CD4-positive, alpha-beta T cell (primary cell): Measurements from ENCODE around the gene DEPDC4. TPM values are rescaled to one million over a fixed set of nuclear protein-coding genes. Genes with fewer than 3 reads are reported as not detected.
"Not testable (repeated sequence)": the region's sequence is repeated elsewhere in the genome, so short reads cannot be mapped to it uniquely, and the experiment has no call there.

Experiments
- ATAC-seq: fragments of 200-7000 bp; cut with Tn5 transposase; one replicate; pipeline ENCODE4 v1.10.0; 2022; ENCODE audit warnings: mild to moderate bottlenecking; ENCODE audit not compliant: poor library complexity
- CTCF ChIA-PET: fragments of 350-600 bp; sonication (Branson Sonifier 250); formaldehyde crosslinking; loops from one replicate; lab custom pipeline; 2021; ENCODE audit warnings: antibody characterized with exemption, inconsistent platforms; lab: Charles Lee
- POLR2A ChIA-PET: fragments of 350-600 bp; sonication (Branson Sonifier 250); formaldehyde crosslinking; loops from one replicate; lab custom pipeline; 2021; ENCODE audit warnings: antibody characterized with exemption, inconsistent platforms; lab: Charles Lee
- DNase-seq, 14 experiments: peaks; one replicate each; pipeline ENCODE4 v3.0.0-alpha.2; 2013 to 2020; ENCODE audit warnings: mixed read lengths in 2 of 14
- H3K27ac ChIP-seq, 2 donors: one replicate each; pipeline versions ENCODE4 v1.5.1 to v1.7.0; 2013; ENCODE audit warnings: low read length in 2 of 2, low read depth in 1 of 2, mild to moderate bottlenecking in 1 of 2
- H3K27me3 ChIP-seq, 2 experiments: 1 replicate in 1 of 2; 2 replicates in 1 of 2; pipeline versions ENCODE4 v1.6.1 to v1.7.0; 2013; ENCODE audit warnings: low read length in 2 of 2, control low read depth in 1 of 2, mild to moderate bottlenecking in 1 of 2, moderate library complexity in 1 of 2; ENCODE audit not compliant: insufficient read depth in 2 of 2, control insufficient read depth in 1 of 2
- H3K36me3 ChIP-seq: one replicate; pipeline ENCODE4 v1.6.1; 2013; ENCODE audit warnings: low read length, control low read depth; ENCODE audit not compliant: insufficient read depth
- H3K4me1 ChIP-seq: one replicate; pipeline ENCODE4 v1.6.1; 2013; ENCODE audit warnings: low read length, control low read depth; ENCODE audit not compliant: insufficient read depth
- H3K4me3 ChIP-seq: one replicate; pipeline ENCODE4 v1.5.1; 2013; ENCODE audit warnings: mild to moderate bottlenecking, low read length, moderate library complexity
- H3K9me3 ChIP-seq, 2 experiments: 1 replicate in 1 of 2; 2 replicates in 1 of 2; pipeline versions ENCODE4 v1.6.1 to v1.7.0; 2013; ENCODE audit warnings: low read length in 2 of 2, mild to moderate bottlenecking in 2 of 2, control low read depth in 1 of 2, moderate library complexity in 1 of 2; ENCODE audit not compliant: control insufficient read depth in 1 of 2, insufficient read depth in 1 of 2
- H3K27ac Mint-ChIP-seq: one replicate; pipeline ENCODE4 v1.8.0; 2020; ENCODE audit warnings: mixed read lengths
- H3K27me3 Mint-ChIP-seq: one replicate; pipeline ENCODE4 v1.8.0; 2021; ENCODE audit warnings: mixed read lengths
- H3K36me3 Mint-ChIP-seq: one replicate; pipeline ENCODE4 v1.8.0; 2021; ENCODE audit warnings: low read depth, mixed read lengths
- H3K4me1 Mint-ChIP-seq: one replicate; pipeline ENCODE4 v1.8.0; 2021; ENCODE audit warnings: low read depth, mixed read lengths
- H3K4me3 Mint-ChIP-seq: one replicate; pipeline ENCODE4 v1.8.0; 2020; ENCODE audit warnings: mild to moderate bottlenecking, mixed read lengths
- H3K9me3 Mint-ChIP-seq: one replicate; pipeline ENCODE4 v1.8.0; 2020; ENCODE audit warnings: mixed read lengths
- CTCF ChIP-seq: fragments of 200-600 bp; IDR thresholded peaks from one replicate; pipeline ENCODE4 v1.8.0; 2022; ENCODE audit warnings: antibody characterized with exemption, mild to moderate bottlenecking
- intact Hi-C, 2 experiments: fragments of 100-400 bp; cut with DNase I in 1 of 2; cut with micrococcal nuclease in 1 of 2; formaldehyde crosslinking; loops; one replicate each; pipeline versions ENCODE4 v1.15.1 to v1.9.0; 2023 to 2025; cut with DNase I, micrococcal nuclease
- polyA plus RNA-seq, 2 donors: library from polyadenylated mRNA; unstranded; fragments of 120-200 nt; gene quantifications; one replicate each; pipeline ENCODE4 v1.2.1, GENCODE V29; 2013
- total RNA-seq, 174 experiments: library from RNA in 2 of 174; stranded (reverse) in 2 of 174; gene quantifications; one replicate each; pipeline ENCODE4 v1.2.3 and lab custom pipeline; 2021 to 2026

DEPDC4 gene
- total RNA-seq (under 1 TPM; 0.27 to 0.50 TPM), total RNA-seq (lab: John Stamatoyannopoulos, UW) (0 to 2.4 (median 0.50) reads per million in 172 experiments)
- polyA plus RNA-seq (2013, experiment 1 of 2): 0.35 TPM
- polyA plus RNA-seq (2013, experiment 2 of 2): 0.37 TPM

DNA sequence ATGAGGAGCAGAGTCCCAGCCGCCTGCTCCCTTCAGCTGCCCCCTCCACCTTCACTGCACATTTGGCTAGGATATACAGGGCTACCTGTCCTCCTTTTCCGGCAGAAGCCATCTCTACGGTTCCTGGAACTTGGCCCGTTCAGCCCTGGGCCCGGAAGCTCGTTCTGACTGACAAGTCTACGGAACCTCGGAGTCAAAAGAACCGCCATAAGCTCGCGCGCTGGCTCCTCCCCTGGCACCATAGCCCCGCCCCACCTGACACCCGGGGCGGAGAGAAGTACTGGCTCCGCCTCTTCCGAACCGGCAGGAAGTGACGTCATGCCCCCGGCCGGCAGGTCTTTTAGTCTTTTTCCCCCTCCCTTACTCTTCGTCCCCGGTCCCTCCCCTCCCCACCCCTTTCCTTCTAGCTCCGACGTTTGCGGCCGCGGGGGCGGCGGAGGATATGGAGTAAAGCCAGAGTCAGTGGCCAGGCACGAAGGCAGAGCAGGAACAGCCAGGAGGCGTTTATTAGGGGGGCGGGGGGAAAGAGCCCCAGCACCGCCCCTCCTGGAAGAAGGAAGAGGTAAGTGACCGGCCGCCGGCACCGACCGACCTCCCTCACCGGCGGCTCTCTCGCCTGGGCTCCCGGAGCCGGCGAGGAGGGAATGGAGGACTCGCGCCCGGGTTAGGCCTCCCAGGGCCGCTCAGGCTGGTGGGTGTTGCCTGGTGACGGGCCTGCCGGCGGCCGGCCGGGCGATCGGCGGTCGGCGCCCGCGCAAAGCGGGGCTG lies at the start of gene DEPDC4, which contains the start of gene SCYL2:
DEPDC4 (minus strand) TSS at position 245 of the 768 bp plus-strand sequence; CDS start at position 242, 3 bp downstream.
SCYL2 (plus strand) TSS at position 343 of the 768 bp plus-strand sequence. CDS start 15,794 bp downstream, outside the sequence.
- ATAC-seq (peak; percentile 90), DNase-seq (peak; percentile 88 to 97 (median 93))
- Histone ChIP-seq H3K4me3 (peak within 1 kb of the TSS; percentile 85), H3K36me3 (no peaks in the 10 kb centered on the region), H3K9me3 (no peaks in the 10 kb centered on the region), H3K27ac (peak within 1 kb of the TSS; percentile 72 to 86), H3K27me3 (no peaks in the 10 kb centered on the region), H3K4me1 (peaks cover 12% of the 10 kb centered on the region)
- intact Hi-C loops: loop anchor here (1.0 to 10.0 kb wide), 7 partner anchors 66 to 1795 kb away; partner anchors contain the start of genes ACTR6 (in 2 of the 2), APAF1 (in 1 of the 2), BLTP3B (in 1 of the 2) and IKBIP (in 1 of the 2)
- ChIA-PET CTCF (interaction anchor here (0.6 to 1.3 kb wide), 4 partner anchors 32 to 112 kb away, joined by 3 to 5 read pairs (median 3); partner anchors contain the start of gene ACTR6), POLR2A (interaction anchor here (0.9 to 3.4 kb wide), 15 partner anchors 8 to 1141 kb away, joined by 3 to 72 read pairs (median 4); partner anchors contain the start of genes ACTR6, ARL1 and UTP20)
- Mint-ChIP-seq H3K9me3 (no peaks in the 10 kb centered on the region), H3K27me3 (no peaks in the 10 kb centered on the region), H3K36me3 (peaks cover 13% of the 10 kb centered on the region), H3K27ac (peak within 1 kb of the TSS; percentile 96), H3K4me1 (peaks cover 42% of the 10 kb centered on the region), H3K4me3 (peak within 1 kb of the TSS; percentile 98)
- no peak for TF ChIP-seq CTCF

- Mint-ChIP-seq H3K4me3 (no peak overlapping the region), H3K27me3 (no peaks in the 10 kb centered on the region), H3K36me3 (peaks cover 87% of the 10 kb centered on the region), H3K9me3 (peaks cover 2% of the 10 kb centered on the region), H3K27ac (no peak overlapping the region), H3K4me1 (no peaks in the 10 kb centered on the region)
- Histone ChIP-seq H3K27ac (no peak overlapping the region), H3K36me3 (peaks cover 44% of the 10 kb centered on the region), H3K4me1 (no peaks in the 10 kb centered on the region), H3K9me3 (no peaks in the 10 kb centered on the region), H3K4me3 (no peak overlapping the region), H3K27me3 (no peaks in the 10 kb centered on the region)
- POLR2A ChIA-PET: no interaction called here
- ATAC-seq (no peak), DNase-seq (no peak)
- CTCF ChIA-PET: interaction anchor here (0.6 kb wide), 1 partner anchor 235 kb away, joined by 3 read pairs; no protein-coding TSS in a partner anchor
- intact Hi-C loops: no loop called here
- TF ChIP-seq CTCF: no peak
Measured at GRCh38 chr12:100311317-100311716, 44.4 kb upstream of the DEPDC4 start.

DNA sequence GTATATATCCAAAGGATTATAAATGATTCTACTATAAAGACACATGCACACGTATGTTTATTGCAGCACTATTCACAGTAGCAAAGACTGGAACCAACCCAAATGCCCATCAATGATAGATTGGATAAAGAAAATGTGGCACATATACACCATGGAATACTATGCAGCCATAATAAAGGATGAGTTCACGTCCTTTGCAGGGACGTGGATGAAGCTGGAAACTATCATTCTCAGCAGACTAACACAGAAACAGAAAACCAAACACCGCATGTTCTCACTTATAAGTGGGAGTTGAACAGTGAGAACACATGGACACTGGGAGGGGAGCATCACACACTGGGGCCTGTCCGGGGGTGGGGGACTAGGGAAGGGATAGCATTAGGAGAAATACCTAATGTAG lies 41.3 kb upstream of the DEPDC4 start:
- H3K36me3 Mint-ChIP-seq: peaks cover 90% of the 10 kb centered on the region

DNA sequence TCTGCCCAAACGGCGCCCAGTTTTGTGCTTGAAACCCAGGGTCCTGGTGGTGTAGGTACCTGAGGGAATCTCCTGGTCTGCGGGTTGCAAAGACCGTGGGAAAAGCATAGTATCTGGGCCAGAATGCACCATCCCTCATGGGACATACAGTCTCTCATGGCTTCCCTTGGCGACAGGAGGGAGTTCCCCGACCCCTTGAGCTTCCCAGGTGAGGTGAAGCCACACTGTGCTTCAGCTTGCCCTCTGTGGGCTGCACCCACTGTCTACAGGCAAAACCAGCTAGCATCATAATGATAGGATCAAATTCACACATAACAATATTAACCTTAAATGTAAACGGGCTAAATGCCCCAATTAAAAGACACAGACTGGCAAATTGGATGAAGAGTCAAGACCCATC lies 37.5 kb upstream of the DEPDC4 start:
- Mint-ChIP-seq H3K9me3 (peaks cover 16% of the 10 kb centered on the region), H3K36me3 (peaks cover 97% of the 10 kb centered on the region)
- DNase-seq, H3K27ac Mint-ChIP-seq, CTCF ChIA-PET, ATAC-seq, H3K27ac ChIP-seq, H3K27me3 Mint-ChIP-seq, H3K4me1 Mint-ChIP-seq, H3K4me1 ChIP-seq, H3K4me3 Mint-ChIP-seq, intact Hi-C loops, POLR2A ChIA-PET, H3K27me3 ChIP-seq, H3K4me3 ChIP-seq: not testable (repeated sequence)
- peaks cover 0 to 10% of the 10 kb centered on the region in 2 experiments for H3K9me3 ChIP-seq
- peaks cover 33% of the 10 kb centered on the region for H3K36me3 ChIP-seq

More for the DNA sequence above, 41.3 kb upstream of the DEPDC4 start:
- H3K27me3 Mint-ChIP-seq, H3K4me3 Mint-ChIP-seq, POLR2A ChIA-PET, H3K4me3 ChIP-seq, ATAC-seq, H3K27ac Mint-ChIP-seq, DNase-seq, intact Hi-C loops, H3K9me3 ChIP-seq, H3K27ac ChIP-seq, H3K4me1 ChIP-seq, H3K9me3 Mint-ChIP-seq, H3K4me1 Mint-ChIP-seq, H3K27me3 ChIP-seq, CTCF ChIA-PET: not testable (repeated sequence)
- peaks cover 28% of the 10 kb centered on the region for H3K36me3 ChIP-seq
